Measurements from ENCODE around the gene VSTM2L. TPM values are rescaled to one million over a fixed set of nuclear protein-coding genes. Genes with fewer than 3 reads are reported as not detected.

Gene VSTM2L
- total and polyA plus RNA-seq, 12 donors: 1.8 to 17.2 (median 8.9) TPM

DNA sequence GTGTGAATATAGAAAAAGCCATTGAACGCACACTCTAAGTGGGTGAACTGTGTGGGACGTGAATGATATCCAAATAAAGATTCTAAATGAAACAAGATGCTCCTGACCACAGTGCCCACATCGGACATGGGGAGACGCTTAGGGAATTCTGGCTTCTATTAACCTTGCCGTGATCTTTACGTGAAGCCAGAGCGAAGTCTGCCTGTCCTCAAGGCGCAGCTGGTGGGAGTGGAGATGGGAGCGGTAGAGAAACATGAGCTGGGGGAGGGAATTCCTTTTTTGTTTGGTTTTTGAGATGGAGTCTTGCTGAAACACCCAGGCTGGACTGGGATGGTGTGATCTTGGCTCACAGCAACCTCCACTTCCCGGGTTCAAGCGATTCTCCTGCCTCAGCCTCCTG is 46.0 kb downstream of the VSTM2L start:
- TF ChIP-seq, protein P1, sequence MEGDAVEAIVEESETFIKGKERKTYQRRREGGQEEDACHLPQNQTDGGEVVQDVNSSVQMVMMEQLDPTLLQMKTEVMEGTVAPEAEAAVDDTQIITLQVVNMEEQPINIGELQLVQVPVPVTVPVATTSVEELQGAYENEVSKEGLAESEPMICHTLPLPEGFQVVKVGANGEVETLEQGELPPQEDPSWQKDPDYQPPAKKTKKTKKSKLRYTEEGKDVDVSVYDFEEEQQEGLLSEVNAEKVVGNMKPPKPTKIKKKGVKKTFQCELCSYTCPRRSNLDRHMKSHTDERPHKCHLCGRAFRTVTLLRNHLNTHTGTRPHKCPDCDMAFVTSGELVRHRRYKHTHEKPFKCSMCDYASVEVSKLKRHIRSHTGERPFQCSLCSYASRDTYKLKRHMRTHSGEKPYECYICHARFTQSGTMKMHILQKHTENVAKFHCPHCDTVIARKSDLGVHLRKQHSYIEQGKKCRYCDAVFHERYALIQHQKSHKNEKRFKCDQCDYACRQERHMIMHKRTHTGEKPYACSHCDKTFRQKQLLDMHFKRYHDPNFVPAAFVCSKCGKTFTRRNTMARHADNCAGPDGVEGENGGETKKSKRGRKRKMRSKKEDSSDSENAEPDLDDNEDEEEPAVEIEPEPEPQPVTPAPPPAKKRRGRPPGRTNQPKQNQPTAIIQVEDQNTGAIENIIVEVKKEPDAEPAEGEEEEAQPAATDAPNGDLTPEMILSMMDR (IDR thresholded peaks at IDR 0.05): no peak
- ATAC-seq: no peak
- Histone ChIP-seq H3K4me1 (no peaks in the 10 kb centered on the region), H3K36me3 (no peaks in the 10 kb centered on the region), H3K9me3 (peaks cover 0 to 21% (median 0%) of the 10 kb centered on the region in 11 donors), H3K27me3 (no peaks in the 10 kb centered on the region), H3K4me3 (no peak overlapping the region), H3K27ac (no peak overlapping the region)
- no peak for DNase-seq
- intact Hi-C loops (cut with DNase I): no loop called here
- WGBS, 2 donors: 87 to 95% methylated on average over 11 of the region's 11 CpGs

DNA sequence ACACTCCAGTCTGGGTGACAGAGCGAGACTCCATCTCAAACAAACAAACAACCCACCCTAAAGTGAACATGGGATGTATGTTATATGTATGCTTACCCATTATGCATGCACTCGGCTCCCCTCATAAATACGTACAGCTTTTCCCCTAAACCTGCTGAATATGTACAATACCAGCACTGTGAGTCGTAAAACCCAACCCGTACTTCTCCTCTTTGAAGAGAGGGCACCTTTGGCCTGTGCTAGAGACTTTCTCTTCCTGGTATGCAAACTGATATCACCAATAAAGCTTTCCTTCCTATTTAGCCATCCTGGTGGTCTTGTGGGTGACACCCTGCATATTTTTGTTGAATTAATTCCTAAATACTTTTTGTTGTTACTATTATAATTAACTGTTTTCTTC is 51.3 kb downstream of the VSTM2L start:
- WGBS, 2 donors: 81 to 90% methylated on average over 5 of the region's 5 CpGs
- H3K27ac ChIP-seq: no peak overlapping the region
- H3K9me3 ChIP-seq: peaks cover 0 to 15% (median 0%) of the 10 kb centered on the region in 11 donors
- intact Hi-C loops (cut with DNase I): no loop called here
- no peaks in the 10 kb centered on the region for H3K36me3 ChIP-seq
- TF ChIP-seq, protein P1 (IDR thresholded peaks at IDR 0.05): no peak
- no peak overlapping the region for H3K4me3 ChIP-seq
- no peak for DNase-seq
- peaks cover 0 to 7% (median 0%) of the 10 kb centered on the region in 7 donors for H3K27me3 ChIP-seq
- no peaks in the 10 kb centered on the region for H3K4me1 ChIP-seq
- ATAC-seq: no peak

DNA sequence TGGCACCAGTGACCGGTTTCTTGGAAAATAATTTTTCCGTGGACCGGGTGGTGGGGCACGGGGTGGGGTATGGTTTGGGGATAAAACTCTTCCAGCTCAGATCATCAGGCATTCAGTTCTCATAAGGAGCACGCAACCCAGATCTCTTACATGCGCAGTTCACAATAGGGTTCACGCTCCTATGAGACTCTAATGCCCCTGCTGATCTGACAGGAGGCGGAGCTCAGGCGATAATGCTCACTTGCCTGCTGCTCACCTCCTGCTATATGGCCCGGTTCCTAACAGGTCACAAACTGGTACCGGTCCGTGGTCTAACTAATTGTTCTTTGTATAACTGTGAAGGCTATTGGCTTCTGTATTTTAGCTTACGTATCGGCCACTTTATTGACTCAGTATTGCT is 51.7 kb downstream of the VSTM2L start:
- TF ChIP-seq, protein P1 (IDR thresholded peaks at IDR 0.05): no peak
- Histone ChIP-seq H3K4me3 (no peak overlapping the region), H3K36me3 (no peaks in the 10 kb centered on the region), H3K27ac (no peak overlapping the region), H3K9me3 (peaks cover 0 to 20% (median 0%) of the 10 kb centered on the region in 11 donors), H3K4me1 (no peaks in the 10 kb centered on the region), H3K27me3 (peaks cover 0 to 7% (median 0%) of the 10 kb centered on the region in 7 donors)
- DNase-seq: no peak
- 79 to 85% methylated on average over 14 of the region's 14 CpGs for WGBS, 2 donors
- no peak for ATAC-seq
- intact Hi-C loops (cut with DNase I): no loop called here

DNA sequence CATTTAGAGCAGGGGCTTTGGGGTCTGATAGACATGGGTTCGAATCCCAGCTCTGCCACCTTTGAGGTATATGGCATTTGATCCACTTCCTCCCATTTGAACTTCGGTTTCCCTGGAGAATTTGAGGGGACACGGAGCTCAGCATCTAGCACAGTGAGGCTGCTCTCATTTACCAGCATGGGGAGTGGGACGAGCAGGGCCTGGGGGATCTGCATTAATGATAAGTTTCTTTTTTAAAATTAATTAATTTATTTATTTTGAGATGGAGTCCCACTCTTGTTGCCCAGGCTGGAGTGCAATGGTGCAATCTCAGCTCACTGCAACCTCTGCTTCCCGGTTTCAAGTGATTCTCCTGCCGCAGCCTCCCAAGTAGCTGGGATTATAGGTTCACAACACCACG is 52.6 kb downstream of the VSTM2L start:
- H3K4me3 ChIP-seq: no peak overlapping the region
- H3K4me1 ChIP-seq: no peaks in the 10 kb centered on the region
- no peak for ATAC-seq
- peaks cover 0 to 7% (median 0%) of the 10 kb centered on the region in 7 donors for H3K27me3 ChIP-seq
- 82 to 90% methylated on average over 7 of the region's 7 CpGs for WGBS, 2 donors
- H3K9me3 ChIP-seq: peaks cover 0 to 27% (median 0%) of the 10 kb centered on the region in 11 donors
- H3K27ac ChIP-seq: no peak overlapping the region
- intact Hi-C loops (cut with DNase I): no loop called here
- no peaks in the 10 kb centered on the region for H3K36me3 ChIP-seq
- TF ChIP-seq, protein P1 (IDR thresholded peaks at IDR 0.05): no peak
- no peak for DNase-seq
